CD14-positive monocyte (primary cell): ENCODE data around the gene APP. TPM values are rescaled to one million over a fixed set of nuclear protein-coding genes. Genes with fewer than 3 reads are reported as not detected.

Experiments
- DNase-seq, 3 donors: peaks; one replicate each; pipeline ENCODE4 v3.0.0-alpha.2; 2011 to 2022
- H2AFZ ChIP-seq: 2 replicates; pipeline ENCODE4 v1.6.0; 2012; ENCODE audit warnings: mild to moderate bottlenecking, low read depth, low read length, inconsistent platforms; ENCODE audit not compliant: insufficient read depth, poor library complexity, severe bottlenecking
- H3K27ac ChIP-seq, 2 donors: 1 replicate in 1 of 2; 2 replicates in 1 of 2; pipeline ENCODE4 v1.5.1; 2012 to 2013; ENCODE audit warnings: low read length in 2 of 2, control low read depth in 1 of 2, inconsistent platforms in 1 of 2, low read depth in 1 of 2, mild to moderate bottlenecking in 1 of 2
- H3K27me3 ChIP-seq, 2 donors: one replicate each; pipeline versions ENCODE4 v1.6.0 to v1.6.1; 2011 to 2013; ENCODE audit warnings: low read length in 2 of 2; ENCODE audit not compliant: control insufficient read depth in 2 of 2, insufficient read depth in 2 of 2
- H3K36me3 ChIP-seq, 2 donors: replicated peaks in 1 of 2; 1 replicate in 1 of 2; 2 replicates in 1 of 2; pipeline versions ENCODE4 v1.5.1 to v1.6.1; 2012 to 2013; ENCODE audit warnings: low read length in 2 of 2, control low read depth in 1 of 2, inconsistent platforms in 1 of 2, mild to moderate bottlenecking in 1 of 2; ENCODE audit not compliant: insufficient read depth in 2 of 2, control insufficient read depth in 1 of 2
- H3K4me1 ChIP-seq, 2 donors: 1 replicate in 1 of 2; 2 replicates in 1 of 2; pipeline versions ENCODE4 v1.5.1 to v1.6.1; 2012 to 2013; ENCODE audit warnings: low read length in 2 of 2, control low read depth in 1 of 2, inconsistent platforms in 1 of 2, mild to moderate bottlenecking in 1 of 2, moderate library complexity in 1 of 2; ENCODE audit not compliant: insufficient read depth in 2 of 2, control insufficient read depth in 1 of 2
- H3K4me2 ChIP-seq: replicated peaks from 2 replicates; pipeline ENCODE3; 2012; ENCODE audit warnings: low read length, moderate library complexity, mild to moderate bottlenecking; ENCODE audit not compliant: poor library complexity, severe bottlenecking; ENCODE audit errors: extremely low read depth
- H3K4me3 ChIP-seq, 3 experiments: fragments of 200-600 bp in 1 of 3; sonication (generic) in 1 of 3; replicated peaks in 1 of 3; 1 replicate in 2 of 3; 2 replicates in 1 of 3; pipeline ENCODE4 v1.5.1; 2011 to 2013; ENCODE audit warnings: low read length in 3 of 3, mild to moderate bottlenecking in 3 of 3, control low read depth in 2 of 3, low read depth in 2 of 3, inconsistent platforms in 1 of 3, moderate library complexity in 1 of 3
- H3K79me2 ChIP-seq: 2 replicates; pipeline ENCODE4 v1.6.0; 2012; ENCODE audit warnings: mild to moderate bottlenecking, control low read depth, inconsistent platforms, low read length, moderate library complexity; ENCODE audit not compliant: insufficient read depth
- H3K9ac ChIP-seq: 2 replicates; pipeline ENCODE4 v1.6.0; 2017; ENCODE audit warnings: low read length, mild to moderate bottlenecking; ENCODE audit not compliant: insufficient read depth, poor library complexity, severe bottlenecking
- H3K9me3 ChIP-seq, 2 donors: replicated peaks in 1 of 2; 1 replicate in 1 of 2; 2 replicates in 1 of 2; pipeline versions ENCODE4 v1.5.1 to v1.6.1; 2012 to 2013; ENCODE audit warnings: low read length in 2 of 2, control low read depth in 1 of 2; ENCODE audit not compliant: control insufficient read depth in 1 of 2, insufficient read depth in 1 of 2
- H4K20me1 ChIP-seq: 2 replicates; pipeline ENCODE4 v1.6.0; 2012; ENCODE audit warnings: mild to moderate bottlenecking, low read length, control low read depth, moderate library complexity; ENCODE audit not compliant: insufficient read depth
- H3K27ac Mint-ChIP-seq, 7 donors: one replicate each; pipeline ENCODE4 v1.8.0; 2020; ENCODE audit warnings: mild to moderate bottlenecking in 7 of 7, mixed read lengths in 7 of 7, moderate library complexity in 6 of 7, inconsistent platforms in 2 of 7
- H3K27me3 Mint-ChIP-seq, 3 donors: one replicate each; pipeline ENCODE4 v1.8.0; 2021 to 2022; ENCODE audit warnings: low read depth in 3 of 3, mild to moderate bottlenecking in 3 of 3, mixed read lengths in 3 of 3, moderate library complexity in 3 of 3, inconsistent platforms in 1 of 3
- H3K36me3 Mint-ChIP-seq, 2 donors: one replicate each; pipeline ENCODE4 v1.8.0; 2020; ENCODE audit warnings: mixed read lengths in 2 of 2, inconsistent platforms in 1 of 2, mild to moderate bottlenecking in 1 of 2
- H3K4me1 Mint-ChIP-seq: one replicate; pipeline ENCODE4 v1.8.0; 2020; ENCODE audit warnings: mild to moderate bottlenecking, mixed read lengths
- H3K4me3 Mint-ChIP-seq, 2 donors: one replicate each; pipeline ENCODE4 v1.8.0; 2020; ENCODE audit warnings: mild to moderate bottlenecking in 2 of 2, mixed read lengths in 2 of 2, moderate library complexity in 1 of 2
- H3K9me3 Mint-ChIP-seq, 7 donors: one replicate each; pipeline ENCODE4 v1.8.0; 2020 to 2022; ENCODE audit warnings: mixed read lengths in 7 of 7, mild to moderate bottlenecking in 6 of 7, moderate library complexity in 6 of 7, inconsistent platforms in 2 of 7
- WGBS: methylation state at CpG from one replicate; pipeline ENCODE4 v1.1.5; 2013; ENCODE audit warnings: missing lambda C conversion rate; ENCODE audit not compliant: insufficient coverage; 5-methylcytosine and 5-hydroxymethylcytosine counted together
- intact Hi-C, 2 donors: fragments of 100-400 bp; cut with micrococcal nuclease; formaldehyde crosslinking; loops; one replicate each; pipeline versions ENCODE4 v1.15.0 to v1.15.1; 2023
- polyA plus RNA-seq, 3 donors: library from polyadenylated mRNA; depleted of rRNA in 1 of 3; unstranded in 2 of 3; stranded (reverse) in 1 of 3; fragments of 300-500 nt in 2 of 3; fragments of >200 nt in 1 of 3; fragmentation: Illumina TruSeq in 2 of 3; gene quantifications; 1 replicate in 2 of 3; 2 replicates in 1 of 3; pipeline ENCODE4 v1.2.3, GENCODE V29; 2012 to 2021
- TF ChIP-seq, protein P1 (sequence below): fragments of 200-600 bp; IDR thresholded peaks from one replicate; pipeline ENCODE4 v1.8.0; 2022; ENCODE audit warnings: antibody characterized with exemption, mild to moderate bottlenecking

The APP gene
- polyA plus RNA-seq, 3 donors: 28.0 to 118 (median 35.1) TPM

GRCh38 chr21:25888711-25889110 is 281.9 kb downstream of the APP start:
- Histone ChIP-seq H3K79me2 (no peaks in the 10 kb centered on the region), H3K4me3 (no peak overlapping the region), H3K27me3 (no peaks in the 10 kb centered on the region), H3K36me3 (peaks cover 44 to 89% of the 10 kb centered on the region in 2 donors), H3K4me2 (no peak overlapping the region), H2AFZ (no peak overlapping the region), H4K20me1 (no peaks in the 10 kb centered on the region), H3K4me1 (no peaks in the 10 kb centered on the region), H3K9ac (no peak overlapping the region), H3K27ac (no peak overlapping the region), H3K9me3 (no peaks in the 10 kb centered on the region)
- WGBS: 95% methylated on average over 4 of the region's 9 CpGs
- intact Hi-C loops: loop anchor here in 1 of 2 donors (5.0 kb wide), 1 partner anchor 819 kb away; no protein-coding TSS in a partner anchor
- TF ChIP-seq, protein P1, sequence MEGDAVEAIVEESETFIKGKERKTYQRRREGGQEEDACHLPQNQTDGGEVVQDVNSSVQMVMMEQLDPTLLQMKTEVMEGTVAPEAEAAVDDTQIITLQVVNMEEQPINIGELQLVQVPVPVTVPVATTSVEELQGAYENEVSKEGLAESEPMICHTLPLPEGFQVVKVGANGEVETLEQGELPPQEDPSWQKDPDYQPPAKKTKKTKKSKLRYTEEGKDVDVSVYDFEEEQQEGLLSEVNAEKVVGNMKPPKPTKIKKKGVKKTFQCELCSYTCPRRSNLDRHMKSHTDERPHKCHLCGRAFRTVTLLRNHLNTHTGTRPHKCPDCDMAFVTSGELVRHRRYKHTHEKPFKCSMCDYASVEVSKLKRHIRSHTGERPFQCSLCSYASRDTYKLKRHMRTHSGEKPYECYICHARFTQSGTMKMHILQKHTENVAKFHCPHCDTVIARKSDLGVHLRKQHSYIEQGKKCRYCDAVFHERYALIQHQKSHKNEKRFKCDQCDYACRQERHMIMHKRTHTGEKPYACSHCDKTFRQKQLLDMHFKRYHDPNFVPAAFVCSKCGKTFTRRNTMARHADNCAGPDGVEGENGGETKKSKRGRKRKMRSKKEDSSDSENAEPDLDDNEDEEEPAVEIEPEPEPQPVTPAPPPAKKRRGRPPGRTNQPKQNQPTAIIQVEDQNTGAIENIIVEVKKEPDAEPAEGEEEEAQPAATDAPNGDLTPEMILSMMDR: no peak
- no peak overlapping the region for H3K4me3 Mint-ChIP-seq
- H3K27ac Mint-ChIP-seq: no peak overlapping the region
- H3K4me1 Mint-ChIP-seq: peaks cover 4% of the 10 kb centered on the region
- DNase-seq: no peak
- peaks cover 56 to 82% of the 10 kb centered on the region in 2 donors for H3K36me3 Mint-ChIP-seq
- H3K9me3 Mint-ChIP-seq: no peaks in the 10 kb centered on the region
- H3K27me3 Mint-ChIP-seq: no peaks in the 10 kb centered on the region

DNA sequence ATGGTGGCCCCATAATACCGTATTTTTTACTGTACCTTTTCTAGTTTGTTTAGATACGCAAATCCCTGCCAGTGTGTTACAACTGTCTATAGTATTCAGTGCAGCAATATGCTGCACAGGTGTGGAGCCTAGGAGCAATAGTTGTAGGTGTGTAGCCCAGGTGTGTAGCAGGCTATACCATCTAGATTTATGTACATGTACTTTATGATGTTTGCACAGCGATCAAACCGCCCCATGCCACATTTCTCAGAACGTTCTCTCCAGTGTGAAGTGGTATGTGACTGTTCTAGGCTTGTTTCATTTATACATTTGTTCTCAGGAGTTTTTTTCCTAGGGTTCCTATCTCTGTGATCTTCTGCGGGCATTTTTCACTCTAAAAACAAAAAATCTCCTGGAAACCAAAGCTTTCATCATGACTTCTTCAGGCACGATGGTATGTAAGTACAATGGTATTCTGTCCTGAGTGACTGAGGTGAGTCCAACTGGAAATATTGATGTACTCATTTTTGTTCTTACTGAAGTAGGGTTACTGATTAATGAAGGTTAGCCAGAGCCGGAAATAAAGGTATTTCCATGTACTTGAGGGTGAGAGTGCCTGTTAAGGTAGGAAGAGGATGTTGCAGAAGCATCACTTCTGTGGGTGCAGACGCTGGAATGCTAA is 282.8 kb downstream of the APP start:
- H3K27ac Mint-ChIP-seq: no peak overlapping the region
- Histone ChIP-seq H2AFZ (no peak overlapping the region), H3K4me2 (no peak overlapping the region), H4K20me1 (no peaks in the 10 kb centered on the region), H3K4me3 (no peak overlapping the region), H3K36me3 (peaks cover 41 to 81% of the 10 kb centered on the region in 2 donors), H3K27me3 (no peaks in the 10 kb centered on the region), H3K9ac (no peak overlapping the region), H3K9me3 (no peaks in the 10 kb centered on the region), H3K27ac (peak overlapping the region in 1 of 2 donors; percentile 28), H3K79me2 (no peaks in the 10 kb centered on the region), H3K4me1 (no peaks in the 10 kb centered on the region)
- no peaks in the 10 kb centered on the region for H3K9me3 Mint-ChIP-seq
- H3K4me3 Mint-ChIP-seq: no peak overlapping the region
- no peak for DNase-seq
- H3K27me3 Mint-ChIP-seq: no peaks in the 10 kb centered on the region
- peaks cover 4% of the 10 kb centered on the region for H3K4me1 Mint-ChIP-seq
- intact Hi-C loops: loop anchor here in 1 of 2 donors (5.0 kb wide), 1 partner anchor 820 kb away; no protein-coding TSS in a partner anchor
- WGBS: 97% methylated on average over 3 of the region's 9 CpGs
- TF ChIP-seq, protein P1: no peak
- H3K36me3 Mint-ChIP-seq: peaks cover 49 to 78% of the 10 kb centered on the region in 2 donors
